Uterus (tissue), 4 donors: ENCODE data around the gene WDR7. TPM values are rescaled to one million over a fixed set of nuclear protein-coding genes. Genes with fewer than 3 reads are reported as not detected.

ENCODE experiments used
- DNase-seq, 2 donors: peaks; one replicate each; pipeline ENCODE4 v3.0.0-alpha.2; 2019 to 2020
- H3K27ac ChIP-seq, 2 donors: fragments of 200-600 bp; sonication (generic); 1 replicate in 1 of 2; 2 replicates in 1 of 2; pipeline ENCODE4 v1.5.1; 2016 to 2018
- H3K27me3 ChIP-seq, 2 donors: fragments of 200-600 bp; sonication (generic); one replicate each; pipeline ENCODE4 v1.5.1; 2018 to 2019; ENCODE audit warnings: control low read depth in 1 of 2
- H3K36me3 ChIP-seq, 2 donors: fragments of 200-600 bp; sonication (generic); one replicate each; pipeline ENCODE4 v1.5.1; 2019; ENCODE audit warnings: control low read depth in 1 of 2
- H3K4me1 ChIP-seq, 2 donors: fragments of 200-600 bp; sonication (generic); one replicate each; pipeline ENCODE4 v1.5.1; 2018 to 2019; ENCODE audit warnings: control low read depth in 1 of 2
- H3K4me3 ChIP-seq, 2 donors: fragments of 200-600 bp; sonication (generic); 1 replicate in 1 of 2; 2 replicates in 1 of 2; pipeline ENCODE4 v1.5.1; 2018 to 2019; ENCODE audit warnings: mild to moderate bottlenecking in 1 of 2
- H3K9me3 ChIP-seq, 2 donors: fragments of 200-600 bp; sonication (generic); one replicate each; pipeline ENCODE4 v1.5.1; 2019; ENCODE audit warnings: control low read depth in 1 of 2
- POLR2A ChIP-seq, 2 donors: fragments of 450-650 bp; IDR thresholded peaks; one replicate each; pipeline ENCODE4 v1.6.1; 2016; ENCODE audit warnings: antibody characterized with exemption in 2 of 2, mild to moderate bottlenecking in 1 of 2, moderate library complexity in 1 of 2
- intact Hi-C: fragments of 100-400 bp; cut with DNase I; formaldehyde crosslinking; loops from one replicate; pipeline ENCODE4 v1.15.1; 2023; ENCODE audit warnings: low total_unique reads
- total RNA-seq, 4 donors: library from RNA; depleted of rRNA in 3 of 4; stranded (reverse); fragments of >200 nt in 3 of 4; gene quantifications; one replicate each; pipeline versions ENCODE4 v1.1.0 to v1.2.4, GENCODE V29; 2014 to 2023
- TF ChIP-seq, protein P1 (sequence below), 4 experiments: fragments of 200-600 bp in 2 of 4; fragments of 450-650 bp in 2 of 4; sonication (generic) in 2 of 4; IDR thresholded peaks; one replicate each; pipeline ENCODE4 v1.5.1; 2016 to 2019; ENCODE audit warnings: antibody characterized with exemption in 4 of 4, mild to moderate bottlenecking in 2 of 4, moderate library complexity in 1 of 4
- donor health status: DM: yes; HTN: yes; CAD: no.

The WDR7 gene
- total RNA-seq, 4 donors from 2014 or later = 19.2 to 66.2 (median 33.8) TPM

DNA sequence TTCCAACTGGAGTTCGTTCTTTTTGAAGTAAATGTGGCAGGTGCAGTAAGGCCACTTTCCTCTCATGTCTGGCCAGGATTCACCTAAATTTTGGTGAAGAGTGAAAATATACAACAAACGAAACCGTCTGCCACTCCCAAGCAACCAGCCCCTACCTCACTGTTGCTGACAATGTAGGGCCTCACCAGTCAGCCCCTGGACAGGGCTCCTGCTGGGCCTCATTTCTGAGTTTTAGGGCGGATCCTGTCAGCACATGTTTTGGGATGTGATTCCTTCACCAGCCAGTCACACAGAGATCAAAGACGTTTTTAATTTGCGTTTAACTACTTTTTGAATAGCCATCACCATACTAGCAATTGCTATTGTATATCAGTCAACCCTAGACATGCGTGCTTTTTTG lies 185.0 kb downstream of the WDR7 start:
- intact Hi-C loops = no loop called here
- H3K27ac ChIP-seq = no peak overlapping the region
- DNase-seq = no peak

DNA sequence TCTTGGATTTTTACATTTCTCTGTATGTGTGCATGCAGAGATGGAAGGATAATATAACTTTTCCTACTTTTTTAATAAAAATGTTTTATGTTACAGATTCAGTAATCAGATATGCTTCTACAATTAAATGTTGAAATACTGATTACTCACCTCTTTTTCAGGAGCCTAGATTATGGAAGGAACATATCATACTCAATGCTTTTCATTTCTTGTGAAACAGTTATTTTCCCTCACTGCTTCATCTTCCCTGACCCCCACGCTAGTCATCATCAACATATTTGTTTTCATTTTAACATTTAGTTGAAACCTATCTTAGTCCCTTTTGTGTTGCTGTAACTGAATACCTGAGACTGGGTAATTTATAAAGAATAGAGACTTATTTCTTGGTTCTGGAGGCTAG lies 190.7 kb downstream of the WDR7 start:
- no peaks in the 10 kb centered on the region for H3K27me3 ChIP-seq
- no peaks in the 10 kb centered on the region for H3K4me1 ChIP-seq
- DNase-seq = no peak
- H3K27ac ChIP-seq = no peak overlapping the region
- no peak for TF ChIP-seq POLR2A (IDR thresholded peaks at IDR 0.05)
- TF ChIP-seq, protein P1, sequence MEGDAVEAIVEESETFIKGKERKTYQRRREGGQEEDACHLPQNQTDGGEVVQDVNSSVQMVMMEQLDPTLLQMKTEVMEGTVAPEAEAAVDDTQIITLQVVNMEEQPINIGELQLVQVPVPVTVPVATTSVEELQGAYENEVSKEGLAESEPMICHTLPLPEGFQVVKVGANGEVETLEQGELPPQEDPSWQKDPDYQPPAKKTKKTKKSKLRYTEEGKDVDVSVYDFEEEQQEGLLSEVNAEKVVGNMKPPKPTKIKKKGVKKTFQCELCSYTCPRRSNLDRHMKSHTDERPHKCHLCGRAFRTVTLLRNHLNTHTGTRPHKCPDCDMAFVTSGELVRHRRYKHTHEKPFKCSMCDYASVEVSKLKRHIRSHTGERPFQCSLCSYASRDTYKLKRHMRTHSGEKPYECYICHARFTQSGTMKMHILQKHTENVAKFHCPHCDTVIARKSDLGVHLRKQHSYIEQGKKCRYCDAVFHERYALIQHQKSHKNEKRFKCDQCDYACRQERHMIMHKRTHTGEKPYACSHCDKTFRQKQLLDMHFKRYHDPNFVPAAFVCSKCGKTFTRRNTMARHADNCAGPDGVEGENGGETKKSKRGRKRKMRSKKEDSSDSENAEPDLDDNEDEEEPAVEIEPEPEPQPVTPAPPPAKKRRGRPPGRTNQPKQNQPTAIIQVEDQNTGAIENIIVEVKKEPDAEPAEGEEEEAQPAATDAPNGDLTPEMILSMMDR (IDR thresholded peaks at IDR 0.05) = no peak
- H3K36me3 ChIP-seq = no peaks in the 10 kb centered on the region
- intact Hi-C loops = no loop called here
- H3K4me3 ChIP-seq = no peak overlapping the region
- no peaks in the 10 kb centered on the region for H3K9me3 ChIP-seq

More for the DNA sequence above, 185.0 kb downstream of the WDR7 start:
- Histone ChIP-seq H3K4me3 (no peak overlapping the region), H3K4me1 (no peaks in the 10 kb centered on the region), H3K36me3 (no peaks in the 10 kb centered on the region), H3K9me3 (no peaks in the 10 kb centered on the region), H3K27me3 (no peaks in the 10 kb centered on the region)
- TF ChIP-seq POLR2A (IDR thresholded peaks at IDR 0.05) = no peak
- TF ChIP-seq, protein P1 (IDR thresholded peaks at IDR 0.05) = no peak

DNA sequence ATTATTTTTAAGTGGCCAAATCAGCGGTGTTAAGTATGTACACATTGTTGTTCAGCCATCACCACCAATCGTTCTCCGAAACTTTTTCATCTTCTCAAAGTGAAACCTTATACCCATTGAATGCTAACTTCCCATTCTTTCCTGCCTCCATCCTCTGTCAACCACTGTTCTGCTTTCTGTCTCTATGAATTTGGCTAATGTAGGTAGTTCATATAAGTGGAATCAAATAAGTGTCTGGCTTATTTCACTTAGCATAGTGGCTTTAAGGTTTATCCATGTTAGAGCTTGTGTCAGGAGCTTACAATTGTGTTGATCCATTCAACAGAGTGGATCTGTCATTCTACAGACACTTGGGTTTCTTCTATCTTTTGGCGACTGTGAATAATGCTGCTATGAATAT lies 192.1 kb downstream of the WDR7 start:
- DNase-seq = no peak
- Histone ChIP-seq H3K27me3 (no peaks in the 10 kb centered on the region), H3K4me3 (no peak overlapping the region), H3K9me3 (no peaks in the 10 kb centered on the region), H3K36me3 (no peaks in the 10 kb centered on the region), H3K4me1 (no peaks in the 10 kb centered on the region), H3K27ac (no peak overlapping the region)
- TF ChIP-seq, protein P1 (IDR thresholded peaks at IDR 0.05) = no peak
- TF ChIP-seq POLR2A (IDR thresholded peaks at IDR 0.05) = no peak
- intact Hi-C loops = no loop called here

DNA sequence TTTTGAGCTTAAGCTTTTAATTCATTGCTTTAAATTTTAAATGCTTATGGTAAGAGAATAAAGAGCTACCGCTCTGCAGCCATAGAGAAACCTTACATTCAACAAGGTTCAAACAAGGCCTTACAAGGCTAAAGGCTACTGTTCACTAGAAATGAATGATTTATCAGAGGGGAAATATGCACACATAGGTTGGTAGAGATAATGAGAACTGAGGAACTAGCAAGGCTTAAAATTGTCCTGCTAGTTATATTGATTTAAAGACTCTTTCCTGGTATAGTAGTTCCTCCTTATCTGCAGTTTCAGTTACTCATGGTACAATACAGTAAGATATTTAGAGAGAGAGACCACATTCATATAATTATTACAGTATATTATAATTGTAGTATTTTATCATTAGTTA lies 193.4 kb downstream of the WDR7 start:
- H3K27me3 ChIP-seq = no peaks in the 10 kb centered on the region
- TF ChIP-seq, protein P1 (IDR thresholded peaks at IDR 0.05) = no peak
- TF ChIP-seq POLR2A (IDR thresholded peaks at IDR 0.05) = no peak
- no peaks in the 10 kb centered on the region for H3K4me1 ChIP-seq
- intact Hi-C loops = no loop called here
- DNase-seq = no peak
- no peaks in the 10 kb centered on the region for H3K36me3 ChIP-seq
- no peaks in the 10 kb centered on the region for H3K9me3 ChIP-seq
- H3K4me3 ChIP-seq = no peak overlapping the region
- no peak overlapping the region for H3K27ac ChIP-seq

DNA sequence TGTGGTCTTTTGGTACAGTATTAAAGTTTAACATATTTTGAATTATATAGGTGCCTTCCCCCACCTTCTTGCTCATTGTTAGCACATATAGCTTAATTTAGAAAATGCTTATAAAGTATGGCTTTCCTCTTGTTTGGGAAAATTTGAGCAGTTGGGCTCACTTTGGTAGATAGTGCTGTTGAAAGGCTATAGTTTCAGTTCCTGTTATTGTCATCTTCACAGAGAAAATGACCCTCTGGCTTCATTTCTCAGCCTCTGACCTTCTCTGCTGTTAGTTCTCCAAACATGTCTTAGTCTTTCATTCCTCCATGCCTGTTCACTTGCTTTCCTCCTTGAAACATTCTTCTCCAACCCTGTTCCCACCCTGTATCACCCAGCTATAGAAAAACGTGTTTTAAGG lies 200.6 kb downstream of the WDR7 start:
- Histone ChIP-seq H3K9me3 (no peaks in the 10 kb centered on the region), H3K27me3 (no peaks in the 10 kb centered on the region), H3K27ac (no peak overlapping the region), H3K4me1 (no peaks in the 10 kb centered on the region), H3K36me3 (no peaks in the 10 kb centered on the region), H3K4me3 (no peak overlapping the region)
- intact Hi-C loops = no loop called here
- no peak for DNase-seq
- TF ChIP-seq, protein P1 (IDR thresholded peaks at IDR 0.05) = no peak
- TF ChIP-seq POLR2A (IDR thresholded peaks at IDR 0.05) = no peak
